Uterus (tissue), 2 donors: ENCODE results near the gene SMURF1.

Experiments used
- CTCF ChIP-seq, 4 experiments: fragments of 200-600 bp in 2 of 4; fragments of 450-650 bp in 2 of 4; sonication (generic) in 2 of 4; IDR thresholded peaks; one replicate each; pipeline ENCODE4 v1.5.1; 2016 to 2019; ENCODE audit warnings: antibody characterized with exemption in 4 of 4, mild to moderate bottlenecking in 2 of 4, moderate library complexity in 1 of 4
- POLR2A ChIP-seq, 2 donors: fragments of 450-650 bp; IDR thresholded peaks; one replicate each; pipeline ENCODE4 v1.6.1; 2016; ENCODE audit warnings: antibody characterized with exemption in 2 of 2, mild to moderate bottlenecking in 1 of 2, moderate library complexity in 1 of 2

GRCh38 chr7:99029466-99030435, 114.2 kb downstream of the SMURF1 start:
- TF ChIP-seq POLR2A (IDR thresholded peaks at IDR 0.05) (no peak), CTCF (IDR thresholded peaks at IDR 0.05) (no peak)
